Kidney (tissue), 14 donors: ENCODE measurements around the gene ATP1B2. TPM values are rescaled to one million over a fixed set of nuclear protein-coding genes. Genes with fewer than 3 reads are reported as not detected.

ENCODE experiments used
- DNase-seq, 5 donors: peaks; one replicate each; pipeline ENCODE4 v3.0.0-alpha.2; 2013 to 2020
- FAIRE-seq: peaks from 2 replicates; lab custom pipeline; 2012; peaks lifted over from hg19 to GRCh38; lab: Jason Lieb, UNC
- H3K27ac ChIP-seq, 2 donors: one replicate each; pipeline ENCODE4 v1.7.0; 2013; ENCODE audit warnings: low read depth in 2 of 2, low read length in 2 of 2, inconsistent platforms in 1 of 2
- H3K27me3 ChIP-seq: one replicate; pipeline ENCODE4 v1.7.1; 2013; ENCODE audit warnings: low read length, inconsistent platforms; ENCODE audit not compliant: control insufficient read depth, insufficient read depth
- H3K36me3 ChIP-seq, 3 donors: one replicate each; pipeline versions ENCODE4 v1.7.0 to v1.7.1; 2013; ENCODE audit warnings: low read length in 3 of 3, control low read depth in 1 of 3, inconsistent platforms in 1 of 3; ENCODE audit not compliant: insufficient read depth in 3 of 3, control insufficient read depth in 2 of 3
- H3K4me1 ChIP-seq, 3 donors: one replicate each; pipeline versions ENCODE4 v1.7.0 to v1.7.1; 2013; ENCODE audit warnings: low read length in 3 of 3, inconsistent platforms in 1 of 3, low read depth in 1 of 3; ENCODE audit not compliant: control insufficient read depth in 2 of 3, insufficient read depth in 2 of 3
- H3K4me3 ChIP-seq, 3 donors: one replicate each; pipeline versions ENCODE4 v1.7.0 to v1.8.1; 2013; ENCODE audit warnings: low read length in 3 of 3, control low read depth in 1 of 3, inconsistent platforms in 1 of 3
- H3K9ac ChIP-seq, 3 donors: one replicate each; pipeline versions ENCODE4 v1.7.0 to v1.7.1; 2013; ENCODE audit warnings: low read length in 3 of 3, control low read depth in 1 of 3, inconsistent platforms in 1 of 3
- H3K9me3 ChIP-seq, 3 donors: one replicate each; pipeline versions ENCODE4 v1.7.0 to v1.7.1; 2013; ENCODE audit warnings: low read length in 3 of 3, control low read depth in 1 of 3, inconsistent platforms in 1 of 3; ENCODE audit not compliant: control insufficient read depth in 2 of 3, insufficient read depth in 1 of 3
- CTCF ChIP-seq: IDR thresholded peaks from 3 replicates; pipeline ENCODE4 v1.5.1; 2012; ENCODE audit warnings: mild to moderate bottlenecking, moderate library complexity, borderline replicate concordance; ENCODE audit not compliant: insufficient read depth; ENCODE audit errors: extremely low read depth
- intact Hi-C: fragments of 100-400 bp; cut with DNase I; formaldehyde crosslinking; loops from one replicate; pipeline ENCODE4 v1.11.1; 2022
- polyA plus RNA-seq: library from polyadenylated mRNA; stranded (reverse); fragments of 350-450 nt; fragmentation: Illumina TruSeq; extraction: RNeasy Lipid Tissue Mini Kit (QIAGEN cat#74804); gene quantifications from one replicate; pipeline ENCODE4 v1.2.3, GENCODE V29; 2014; ENCODE audit warnings: low read depth, low replicate concordance; ENCODE audit not compliant: insufficient read depth
- total RNA-seq: library from RNA; stranded (reverse); fragmentation: NEBNext Ultra II Directional; extraction: Animal tissue kit (Norgen Biotek cat#: 25700); gene quantifications from one replicate; pipeline ENCODE4 v1.2.1, GENCODE V29; 2021
- donor health status: control.
- donor health status: control.
- donor health status: control.
- donor health status: control.
- donor health status: control.
- donor health status: DM: yes; HTN: yes; CAD: no.
- donor health status: Normal renal cell carcinoma (clear cell type).

ATP1B2 gene
- total and polyA plus RNA-seq, 2 donors from 2014 or later: 7.6 to 12.8 TPM

- FAIRE-seq: peak; percentile 92
- Histone ChIP-seq H3K27ac (peak within 1 kb of the TSS; percentile 76 to 87), H3K4me3 (peak within 1 kb of the TSS; percentile 76 to 93 (median 81)), H3K4me1 (peaks cover 4 to 22% (median 17%) of the 10 kb centered on the region in 3 donors), H3K36me3 (peaks cover 0 to 3% (median 2%) of the 10 kb centered on the region in 3 donors), H3K9me3 (no peaks in the 10 kb centered on the region), H3K9ac (peak within 1 kb of the TSS; percentile 52 to 93 (median 78)), H3K27me3 (no peaks in the 10 kb centered on the region)
- DNase-seq: peak; percentile 100
- intact Hi-C loops: no loop called here
- TF ChIP-seq CTCF: peak; percentile 41
These were observed 36.1 kb upstream of the ATP1B2 start, which contains the start of gene FXR2 for GRCh38 chr17:7614425-7615264. TSS of gene FXR2 (minus strand) at chr17:7614897. CDS start at chr17:7614532, 365 bp downstream.

- peak overlapping the region; percentile 76 to 87 for H3K27ac ChIP-seq
- FAIRE-seq (no peak), DNase-seq (no peak)
- H3K4me1 ChIP-seq: peaks cover 4 to 22% (median 17%) of the 10 kb centered on the region in 3 donors
- no peaks in the 10 kb centered on the region for H3K9me3 ChIP-seq
- intact Hi-C loops: no loop called here
- peak; percentile 1 for TF ChIP-seq CTCF
- peak overlapping the region in 2 of 3 donors; percentile 67 to 78 for H3K9ac ChIP-seq
- no peaks in the 10 kb centered on the region for H3K27me3 ChIP-seq
- peak overlapping the region; percentile 75 to 79 (median 76) for H3K4me3 ChIP-seq
- peaks cover 0 to 3% (median under 1%) of the 10 kb centered on the region in 3 donors for H3K36me3 ChIP-seq
These were observed 35.4 kb upstream of the ATP1B2 start for GRCh38 chr17:7615265-7615747.

- Histone ChIP-seq H3K4me3 (no peak overlapping the region), H3K27ac (no peak overlapping the region), H3K36me3 (no peaks in the 10 kb centered on the region), H3K27me3 (no peaks in the 10 kb centered on the region), H3K9me3 (no peaks in the 10 kb centered on the region), H3K9ac (no peak overlapping the region), H3K4me1 (peaks cover 0 to 2% (median 2%) of the 10 kb centered on the region in 3 donors)
- intact Hi-C loops: no loop called here
- no peak for DNase-seq
- no peak for FAIRE-seq
- TF ChIP-seq CTCF: no peak
These were observed 32.1 kb upstream of the ATP1B2 start for GRCh38 chr17:7618608-7619007.
